Daoy (cell line): ENCODE measurements around the gene TBX6. TPM values are rescaled to one million over a fixed set of nuclear protein-coding genes. Genes with fewer than 3 reads are reported as not detected.
"Not testable (repeated sequence)": the region's sequence is repeated elsewhere in the genome, so short reads cannot be mapped to it uniquely, and the experiment has no call there.

Experiments
- DNase-seq: peaks from one replicate; pipeline ENCODE4 v3.0.0-alpha.2; 2015; ENCODE audit warnings: low read depth
- total RNA-seq: library from RNA; depleted of rRNA; stranded (reverse); fragments of >200 nt; shearing (Covaris generic); gene quantifications from 2 replicates; pipeline ENCODE4 v1.2.3, GENCODE V29; 2014

Gene TBX6
- total RNA-seq, 1 experiment from 2014 or later: not detected

DNA sequence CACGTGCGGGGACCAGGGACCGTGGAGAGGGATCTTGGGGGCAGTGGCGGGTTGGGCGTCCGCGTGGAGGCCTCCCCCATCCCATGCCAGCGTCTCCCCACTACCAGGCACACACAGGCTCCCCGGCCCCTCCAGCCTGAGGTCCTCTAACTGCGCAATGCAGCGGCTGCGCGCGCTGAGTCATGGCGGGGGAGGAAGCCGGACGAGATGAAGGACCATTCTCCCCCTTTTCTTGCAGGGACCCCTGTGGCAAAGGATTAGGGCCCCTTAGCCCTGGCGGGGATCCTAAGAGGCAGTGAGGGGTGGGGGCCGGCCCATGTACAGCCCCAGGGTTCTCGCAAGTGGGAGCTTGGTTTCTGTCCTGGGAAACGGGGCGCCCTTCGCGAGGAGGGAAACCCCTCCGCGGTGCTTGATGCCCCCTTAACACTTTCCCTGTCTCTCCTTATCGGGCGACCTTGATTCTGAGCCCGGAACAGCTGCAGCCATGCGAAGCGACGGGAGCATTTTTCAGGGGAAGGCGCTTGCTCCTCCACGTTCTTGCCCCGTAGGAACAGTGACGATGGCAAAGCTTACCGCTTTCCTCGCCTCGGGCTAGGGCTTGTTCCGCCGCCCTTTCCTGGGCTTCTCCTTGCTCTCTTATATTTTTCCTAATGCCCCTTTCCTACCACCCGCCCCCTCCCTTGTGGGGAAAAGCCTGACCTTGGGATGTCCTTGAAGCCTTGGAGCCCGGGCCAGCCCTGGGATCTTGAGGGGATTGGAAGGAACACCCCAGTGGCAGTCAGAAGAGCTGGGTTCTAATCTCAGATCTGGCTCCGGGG lies 25.6 kb downstream of the TBX6 start:
- DNase-seq: peak; percentile 72

DNA sequence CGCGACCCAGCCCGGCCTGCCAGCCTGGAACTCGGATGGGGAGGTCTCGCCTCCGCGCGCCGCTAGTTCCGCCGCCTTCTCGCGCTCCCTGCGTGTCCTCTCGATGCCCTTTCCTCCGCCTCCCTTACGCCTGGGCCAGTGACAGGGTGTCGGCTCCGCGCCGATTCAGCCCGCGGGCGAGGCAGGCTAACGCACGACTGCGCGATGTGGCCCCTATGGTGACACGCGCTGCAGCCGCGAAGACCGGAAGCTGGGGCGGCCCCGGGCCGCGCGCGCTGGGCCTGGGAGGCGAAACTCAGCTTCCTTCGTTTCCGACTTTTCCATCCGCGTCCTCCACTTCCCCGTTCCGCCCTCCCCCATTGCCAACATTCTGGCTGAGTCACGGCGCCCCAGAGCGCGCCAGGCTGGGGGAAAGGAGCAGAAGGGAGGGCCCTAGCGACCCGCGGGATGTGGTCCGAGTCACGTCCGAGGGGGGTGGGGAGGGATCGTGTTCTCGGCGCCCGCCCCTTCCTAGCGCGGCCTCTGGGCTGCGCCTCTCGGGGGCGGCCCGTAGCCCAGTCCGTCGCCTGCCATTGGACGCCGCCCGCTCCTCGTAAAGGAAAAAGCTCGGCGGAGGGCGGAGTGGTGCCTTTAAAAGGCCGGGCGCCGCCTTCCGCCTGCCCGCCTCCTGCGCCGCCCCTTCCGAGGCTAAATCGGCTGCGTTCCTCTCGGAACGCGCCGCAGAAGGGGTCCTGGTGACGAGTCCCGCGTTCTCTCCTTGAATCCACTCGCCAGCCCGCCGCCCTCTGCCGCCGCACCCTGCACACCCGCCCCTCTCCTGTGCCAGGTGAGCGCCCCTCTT lies 26.4 kb downstream of the TBX6 start, which contains the start of gene ALDOA:
ALDOA (plus strand) TSS at position 659 of the 841 bp plus-strand sequence. CDS start 1,138 bp downstream, outside the sequence.
- DNase-seq: peak; percentile 99

DNA sequence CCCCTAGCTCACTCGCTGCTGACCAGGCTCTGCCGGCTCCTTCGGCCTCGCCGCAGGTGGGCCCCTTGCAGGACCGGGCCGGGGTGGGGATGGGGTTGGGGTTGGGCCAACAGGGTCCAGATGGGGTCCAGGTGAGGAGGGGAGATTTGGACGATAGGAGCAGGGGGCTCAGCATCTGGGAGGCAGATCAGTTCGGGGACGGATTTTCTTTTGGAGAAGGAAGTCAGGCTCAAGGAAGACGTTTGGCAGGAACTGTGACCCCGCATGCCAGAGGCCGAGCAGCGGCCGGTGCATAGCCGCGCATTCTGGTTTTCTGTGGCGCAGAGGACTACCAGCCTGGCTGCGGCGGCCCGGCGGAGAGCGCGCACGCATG lies 27.0 kb downstream of the TBX6 start:
- no peak for DNase-seq

DNA sequence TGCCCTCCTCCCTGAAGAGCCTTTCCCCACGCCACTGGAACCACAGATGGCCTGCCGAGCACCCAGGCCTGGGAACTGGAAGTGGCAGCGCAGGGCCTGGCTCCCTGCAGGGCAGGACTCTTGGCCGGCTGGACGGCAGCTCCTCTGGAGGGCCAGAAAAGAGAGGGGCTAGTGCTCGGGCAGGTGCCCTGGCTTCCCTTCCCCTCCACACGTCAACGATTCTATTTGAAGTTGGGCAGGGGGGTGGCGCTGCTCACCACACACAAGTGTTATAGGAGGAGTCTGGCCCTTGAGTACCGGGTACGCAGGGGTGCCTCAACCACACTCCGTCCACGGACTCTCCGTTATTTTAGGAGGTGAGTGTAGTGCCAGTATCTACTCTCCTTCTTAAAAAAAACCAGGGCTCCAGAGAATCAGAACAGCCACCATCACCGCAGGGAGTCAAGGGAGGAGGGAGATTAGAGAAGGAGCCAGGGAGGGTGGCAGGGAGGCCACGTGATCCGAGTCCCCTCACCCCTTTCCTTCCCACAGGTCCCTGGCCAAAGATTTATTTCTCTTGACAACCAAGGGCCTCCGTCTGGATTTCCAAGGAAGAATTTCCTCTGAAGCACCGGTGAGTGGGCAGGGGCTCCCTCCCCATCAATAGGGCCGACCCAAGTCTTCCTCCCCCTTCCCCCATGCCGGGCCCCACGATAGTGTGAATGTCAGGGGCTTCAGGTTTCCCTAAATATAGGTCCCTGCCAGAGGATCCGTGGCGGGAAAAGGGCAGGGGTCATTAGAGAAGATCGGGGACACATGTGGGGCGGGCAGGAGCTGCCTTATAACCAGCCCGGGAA lies 27.6 kb downstream of the TBX6 start:
- DNase-seq: peak; percentile 60

DNA sequence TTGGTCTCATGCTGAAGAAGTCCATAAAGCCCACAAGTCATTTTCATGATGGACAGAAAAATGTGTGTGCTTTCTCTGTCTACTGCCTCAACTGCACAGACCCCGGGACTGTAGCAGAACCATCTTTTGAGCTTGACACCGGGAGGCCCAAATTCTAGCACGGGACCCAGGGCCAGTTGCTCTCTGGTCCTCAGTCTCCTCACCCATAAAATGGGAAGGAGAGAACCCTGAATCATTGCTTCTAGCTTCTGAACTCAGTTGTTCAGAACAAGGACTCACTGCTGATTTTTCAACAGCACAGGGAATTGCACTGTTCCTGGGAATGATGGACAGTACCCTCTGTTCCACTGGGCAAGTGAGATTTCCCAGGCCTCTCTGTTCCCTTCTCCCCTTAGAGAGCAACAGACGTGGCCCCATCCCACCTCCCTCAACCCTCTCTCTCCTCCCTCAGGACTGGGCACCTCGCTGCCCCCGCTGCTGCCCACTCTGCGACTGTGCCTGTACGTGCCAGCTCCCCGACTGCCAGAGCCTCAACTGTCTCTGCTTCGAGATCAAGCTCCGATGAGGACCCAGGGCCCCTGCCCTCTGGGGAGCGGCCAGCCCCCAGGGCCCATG lies 28.3 kb downstream of the TBX6 start:
- DNase-seq: no peak

DNA sequence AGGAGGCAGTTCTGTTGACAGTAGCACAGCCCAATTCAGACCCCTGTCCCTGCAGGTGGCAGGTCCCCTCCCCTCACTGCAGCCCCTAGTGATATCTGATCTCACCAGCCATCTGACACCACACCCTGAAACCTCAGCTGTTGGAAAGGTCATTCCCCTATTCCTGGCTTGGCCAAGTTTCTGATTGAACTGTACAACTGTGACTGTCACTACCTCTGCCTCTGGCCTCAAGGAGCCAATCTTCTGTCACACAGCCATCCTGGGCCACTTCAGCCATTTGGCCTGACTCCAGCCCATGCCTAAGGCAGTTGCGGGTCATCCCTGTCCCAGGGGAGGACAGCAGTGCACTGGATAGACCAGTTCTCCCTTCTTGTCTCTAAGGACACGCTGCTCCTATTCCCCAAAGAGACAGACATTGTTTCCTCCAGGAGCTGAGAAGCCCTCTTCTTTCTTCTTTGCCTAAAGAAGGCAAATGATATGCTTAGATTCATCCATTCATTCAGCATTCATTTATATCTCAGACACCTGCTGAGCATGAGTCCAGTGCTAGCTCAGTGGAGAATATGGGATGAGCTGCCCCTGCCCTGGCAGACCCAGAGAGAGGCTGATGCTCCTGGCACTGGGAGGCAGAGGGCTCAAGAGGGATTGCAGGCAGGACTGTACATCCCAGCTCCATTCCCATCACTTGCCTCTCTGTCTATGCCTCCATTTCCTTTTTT lies 30.7 kb downstream of the TBX6 start:
- DNase-seq: no peak

DNA sequence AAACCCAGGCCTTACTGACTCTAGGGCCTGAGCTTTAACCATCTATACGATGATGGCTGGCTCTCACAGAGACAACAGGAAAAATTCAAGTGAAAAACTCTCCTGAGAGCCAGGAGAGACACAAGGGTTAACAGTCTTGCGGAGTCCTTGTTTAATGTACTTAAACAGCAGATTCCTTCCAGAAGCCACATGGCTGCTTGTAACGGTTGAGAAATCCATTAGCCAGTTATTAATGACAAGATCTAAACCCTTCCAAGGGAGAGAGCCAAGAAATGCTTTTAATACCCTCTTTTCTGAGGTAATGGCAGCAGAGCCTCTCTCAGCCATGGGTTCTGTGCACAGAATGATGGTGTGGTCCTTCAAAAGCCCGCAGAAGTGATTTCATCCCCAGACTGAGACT lies 31.4 kb downstream of the TBX6 start:
- no peak for DNase-seq

DNA sequence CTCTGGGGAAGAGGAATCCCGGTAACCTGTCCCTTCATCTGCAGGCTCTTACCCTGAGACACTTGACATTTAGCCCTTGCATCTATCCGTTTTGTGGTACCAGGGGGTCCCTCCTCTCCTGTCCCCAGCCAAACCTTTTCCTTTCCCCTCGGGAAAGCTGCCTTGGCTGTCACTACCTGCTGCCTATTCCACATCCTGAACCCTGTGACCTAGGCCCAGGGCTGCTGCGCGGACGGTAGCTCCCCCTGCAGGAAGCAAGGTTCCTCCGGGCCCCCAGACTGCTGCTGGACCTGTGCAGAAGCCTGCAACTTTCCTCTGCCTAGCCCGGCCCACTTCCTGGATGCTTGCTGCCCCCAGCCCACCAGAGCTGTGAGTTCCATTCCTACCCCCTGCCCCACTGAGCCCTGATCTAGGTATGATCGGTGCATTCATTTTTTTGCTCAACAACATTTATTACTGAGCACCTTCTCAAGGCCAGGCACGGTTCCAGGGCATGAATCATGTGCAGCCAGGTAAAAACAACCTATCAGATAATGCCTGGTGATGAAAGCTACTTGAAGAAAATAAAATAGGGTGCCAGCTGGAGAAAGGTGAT lies 36.7 kb downstream of the TBX6 start:
- DNase-seq: no peak

DNA sequence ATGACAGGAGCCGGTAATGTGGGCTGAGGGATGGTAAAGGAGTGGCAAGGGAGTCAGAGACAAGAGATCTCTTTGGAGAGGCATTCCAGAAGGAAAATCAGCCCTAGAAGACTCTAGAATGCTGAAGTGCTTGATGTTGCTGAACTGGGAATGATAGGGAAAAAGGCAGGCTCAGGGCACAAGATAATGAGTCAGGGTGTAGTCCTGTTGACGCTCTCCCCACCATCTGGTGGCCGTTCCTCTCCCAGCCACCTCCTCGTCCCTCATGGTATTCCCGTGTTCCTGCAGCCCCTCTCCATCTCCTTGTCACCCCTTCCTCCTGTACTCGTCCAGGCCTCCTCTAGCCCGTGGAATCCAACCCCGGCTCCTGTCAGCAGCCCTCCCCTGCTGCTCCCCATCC lies 37.3 kb downstream of the TBX6 start:
- DNase-seq: no peak

DNA sequence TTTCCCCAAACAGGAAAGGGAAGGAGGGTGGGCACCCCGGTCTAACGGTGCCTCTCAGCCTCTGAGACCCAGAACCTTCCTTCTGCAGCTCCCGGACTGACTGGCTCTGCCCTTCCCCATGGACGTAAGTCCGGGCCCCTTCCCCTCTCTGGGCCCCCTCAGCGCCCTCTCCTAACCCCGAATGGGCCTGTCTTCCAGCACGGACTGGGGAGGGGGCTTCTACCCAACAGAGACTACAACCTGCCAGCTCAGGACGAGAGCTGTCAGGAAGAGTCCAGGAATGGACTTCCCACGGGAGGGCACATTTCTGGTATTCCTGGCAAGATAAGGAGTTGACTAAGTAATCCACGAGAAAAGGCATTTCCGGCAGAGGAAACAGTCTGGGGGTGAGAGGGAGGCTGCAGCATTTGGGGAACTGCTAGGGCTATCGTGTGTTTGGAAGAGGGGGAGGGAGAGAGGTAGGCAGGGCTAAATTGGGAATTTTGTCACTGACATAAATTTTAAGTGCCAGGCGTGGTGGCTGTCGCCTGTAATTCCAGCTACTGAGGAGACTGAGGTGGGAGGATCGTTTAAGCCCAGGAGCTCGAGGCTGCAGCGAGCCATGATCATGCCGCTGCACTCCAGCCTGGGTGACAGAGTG lies 38.2 kb downstream of the TBX6 start:
- DNase-seq: peak; percentile 58

DNA sequence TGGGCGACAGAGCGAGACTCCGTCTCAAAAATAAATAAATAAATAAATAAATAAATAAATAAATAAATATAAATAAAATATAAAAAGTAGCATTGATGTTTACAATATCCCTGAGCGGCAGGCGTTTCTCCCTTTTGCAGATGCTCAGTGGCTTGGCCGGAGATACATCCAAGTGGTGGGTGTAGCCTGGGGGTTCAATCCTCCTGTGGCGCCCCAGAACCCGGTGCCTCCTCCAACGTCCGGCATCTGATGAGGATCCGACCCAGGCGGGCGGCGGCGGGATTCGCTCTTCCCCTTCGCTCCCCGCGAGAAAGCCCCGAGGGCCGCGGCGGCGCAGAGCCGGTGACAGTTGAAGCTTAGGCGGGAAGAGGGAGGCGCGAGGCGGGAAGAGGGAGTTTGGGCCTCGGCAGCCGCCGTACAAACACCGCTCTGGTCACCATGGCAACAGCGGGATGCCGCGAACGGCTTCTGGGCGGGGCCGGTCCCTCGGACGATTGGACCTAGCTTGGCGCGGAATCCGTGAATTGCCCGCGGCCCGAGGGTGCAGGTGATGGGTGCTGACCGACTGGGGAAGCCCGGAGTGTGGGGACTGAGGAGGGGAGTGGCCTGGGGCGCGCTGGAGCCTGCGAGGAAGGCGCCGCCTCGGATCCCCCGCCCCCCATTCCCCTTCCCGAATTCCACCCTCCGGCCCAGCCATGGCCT lies 38.9 kb downstream of the TBX6 start:
- DNase-seq: peak; percentile 94

DNA sequence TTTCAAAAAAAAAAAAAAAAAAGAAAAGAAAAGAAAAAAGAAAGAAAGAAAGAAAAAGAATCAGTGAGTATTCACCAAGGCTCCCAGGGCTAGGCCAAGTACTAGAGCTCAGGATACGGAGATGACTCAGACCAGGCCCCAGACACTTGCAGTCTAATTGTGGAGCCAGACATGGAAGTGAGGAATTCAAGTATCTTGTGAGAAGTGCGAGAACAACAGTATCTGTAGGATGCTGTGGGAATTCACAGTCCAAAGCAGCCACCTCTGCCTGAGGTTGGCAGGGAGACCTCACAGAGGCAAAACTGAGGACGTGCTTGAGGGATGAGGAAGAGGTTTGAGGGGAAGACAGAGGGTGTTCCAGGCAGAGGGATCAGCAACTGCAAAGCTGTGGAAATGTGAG lies 40.2 kb downstream of the TBX6 start:
- DNase-seq: peak; percentile 74

DNA sequence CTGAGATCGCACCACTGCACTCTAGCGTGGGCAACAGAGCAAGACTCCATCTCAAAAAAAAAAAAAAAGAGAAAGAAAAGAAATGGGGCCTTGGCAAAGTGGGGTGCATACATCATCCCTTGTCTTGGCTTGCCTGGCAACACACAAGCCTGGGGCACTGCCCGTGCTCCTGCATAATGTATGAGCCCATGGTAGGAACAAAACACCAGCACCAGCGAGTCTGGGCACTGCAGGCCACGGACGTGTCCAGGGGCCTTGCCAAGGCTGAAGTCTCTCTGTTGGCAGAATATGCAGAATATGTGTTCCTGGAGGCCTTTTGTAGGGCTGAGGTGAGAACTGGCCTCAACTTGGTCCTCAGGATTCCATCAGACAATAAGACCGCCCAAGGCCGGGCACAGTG lies 41.9 kb downstream of the TBX6 start:
- DNase-seq: no peak

DNA sequence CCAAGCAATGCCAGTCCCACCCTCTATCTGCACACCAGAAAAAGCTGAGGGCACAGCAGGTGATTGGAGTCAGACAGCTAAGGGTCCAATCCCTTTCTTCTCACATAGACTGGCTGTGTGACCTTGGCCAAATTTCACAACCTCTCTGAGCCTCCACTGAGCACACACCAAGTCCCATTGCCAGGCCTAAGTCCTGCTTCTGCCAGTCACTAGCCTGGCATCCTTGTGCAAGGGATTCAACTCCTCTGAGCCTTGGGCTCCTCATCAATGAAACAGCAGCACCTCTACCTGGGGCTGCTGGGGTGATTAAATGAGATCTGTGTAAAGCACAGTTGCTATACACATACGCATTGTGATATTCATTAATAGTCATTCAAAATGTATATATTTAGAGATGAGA lies 45.1 kb downstream of the TBX6 start:
- DNase-seq: no peak

DNA sequence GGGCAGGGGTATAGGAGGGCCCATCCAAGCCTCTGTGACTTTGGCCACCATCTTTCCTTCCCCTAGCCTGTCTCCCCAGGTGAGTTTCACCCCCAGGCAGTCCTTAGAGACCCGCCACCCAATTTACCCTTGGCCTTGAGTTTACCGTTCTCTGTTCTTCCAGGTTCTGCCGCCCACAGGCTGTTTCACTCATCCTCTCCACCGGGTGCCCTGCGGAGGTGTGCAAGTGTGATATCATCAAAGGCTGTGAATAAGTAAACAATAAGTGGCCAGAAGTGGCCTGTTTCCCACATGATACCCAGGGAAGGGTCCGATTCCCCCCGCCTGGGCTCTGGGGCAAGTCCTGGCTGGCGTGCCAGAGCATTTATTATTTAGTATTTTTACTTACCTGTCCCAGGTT lies 45.5 kb downstream of the TBX6 start:
- DNase-seq: no peak

DNA sequence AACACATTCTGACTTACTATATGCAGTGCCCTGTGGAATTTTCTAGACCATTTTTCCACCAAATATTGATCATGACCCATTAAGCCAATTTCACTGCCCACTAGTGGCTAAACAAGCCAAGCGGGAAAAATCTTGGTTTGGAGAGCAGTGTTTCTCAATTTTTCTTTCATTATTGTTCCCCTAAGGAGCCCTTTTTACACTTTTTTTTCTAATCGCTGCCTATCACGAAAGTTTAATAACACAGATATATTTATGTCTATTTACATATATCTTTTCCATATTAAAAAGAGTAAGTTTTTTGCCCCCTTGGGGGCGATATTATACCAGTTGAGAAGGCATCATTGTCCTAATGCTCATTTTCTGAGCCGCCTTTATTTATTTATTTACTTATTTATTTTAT lies 49.9 kb downstream of the TBX6 start:
- no peak for DNase-seq

DNA sequence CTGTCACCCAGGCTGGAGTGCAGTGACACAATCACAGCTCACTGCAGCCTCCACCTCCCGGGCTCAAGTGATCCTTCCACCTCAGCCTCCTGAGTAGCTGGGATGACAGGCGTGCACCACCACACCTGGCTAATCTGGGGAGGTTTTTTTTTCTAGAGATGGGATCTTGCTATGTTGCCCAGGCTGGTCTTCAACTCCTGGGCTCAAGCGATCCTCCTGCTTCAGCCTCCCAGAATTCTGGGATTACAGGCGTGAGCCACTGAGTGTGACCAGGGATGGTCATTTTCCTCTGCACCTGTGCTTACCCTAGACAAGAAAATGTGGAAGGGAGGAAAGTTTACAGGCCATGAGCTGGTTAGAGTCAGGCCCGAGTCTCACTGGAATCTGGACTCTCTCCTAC lies 51.0 kb downstream of the TBX6 start:
- not testable (repeated sequence) for DNase-seq

DNA sequence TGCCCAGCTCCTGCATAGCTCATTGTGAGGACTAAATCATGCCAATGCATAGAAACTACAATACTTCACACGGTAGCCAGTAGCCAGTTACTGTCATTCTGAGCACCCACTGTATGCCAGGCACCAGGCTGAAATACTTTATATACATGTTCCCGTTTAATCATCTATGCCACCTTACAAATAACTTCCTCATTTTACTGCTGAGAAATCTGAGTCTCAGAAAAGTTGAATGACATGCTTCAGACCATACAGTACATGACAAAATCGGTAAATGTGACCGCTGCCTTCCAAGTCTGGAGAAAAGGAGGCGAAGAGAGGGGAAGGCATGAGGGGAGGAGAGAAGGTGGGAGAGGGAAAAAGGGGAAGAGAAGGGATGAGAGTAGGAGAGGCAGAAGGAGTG lies 51.5 kb downstream of the TBX6 start:
- DNase-seq: no peak
